Measurements from ENCODE around the gene ETFA.

Gene ETFA

DNA sequence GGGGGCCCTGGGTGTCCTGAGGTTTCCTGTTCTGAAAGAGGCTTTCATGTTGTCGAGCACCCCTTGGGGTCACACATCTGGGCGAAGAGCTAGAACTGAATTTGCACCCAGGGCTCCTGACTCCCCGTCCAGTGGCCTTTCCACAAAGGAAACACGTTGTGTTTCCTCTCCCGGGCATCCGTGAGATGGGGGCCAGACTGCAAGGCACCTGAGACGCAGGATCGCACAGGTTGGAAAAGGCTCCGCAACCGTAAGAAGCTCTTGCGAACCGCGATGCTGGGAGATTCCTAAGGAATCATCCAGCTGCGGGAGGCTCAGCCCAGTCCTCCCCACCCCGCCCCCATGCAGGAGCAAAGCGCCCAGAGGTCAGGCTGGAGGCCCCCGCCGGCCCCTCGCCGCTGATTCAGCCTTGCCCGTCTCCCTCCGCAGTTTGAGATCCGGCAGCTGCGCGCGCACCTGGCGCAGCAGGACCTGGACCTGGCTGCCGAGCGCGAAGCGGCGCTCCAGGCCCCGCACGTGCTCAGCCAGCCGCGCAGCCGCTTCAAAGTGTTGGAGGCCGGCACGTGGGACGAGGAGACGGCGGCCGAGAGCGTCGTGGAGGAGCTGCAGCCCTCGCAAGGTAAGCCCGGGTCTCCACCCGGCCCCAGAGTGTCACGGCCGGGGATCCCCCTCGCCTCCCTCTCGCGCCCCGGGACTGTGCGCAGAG, 119.6 kb downstream of the ETFA start:
- peak in 1 of 2 donors; percentile 20 for DNase-seq

GRCh38 chr15:76190751-76191538, 120.3 kb downstream of the ETFA start:
- peak; percentile 77 to 85 for DNase-seq

DNA sequence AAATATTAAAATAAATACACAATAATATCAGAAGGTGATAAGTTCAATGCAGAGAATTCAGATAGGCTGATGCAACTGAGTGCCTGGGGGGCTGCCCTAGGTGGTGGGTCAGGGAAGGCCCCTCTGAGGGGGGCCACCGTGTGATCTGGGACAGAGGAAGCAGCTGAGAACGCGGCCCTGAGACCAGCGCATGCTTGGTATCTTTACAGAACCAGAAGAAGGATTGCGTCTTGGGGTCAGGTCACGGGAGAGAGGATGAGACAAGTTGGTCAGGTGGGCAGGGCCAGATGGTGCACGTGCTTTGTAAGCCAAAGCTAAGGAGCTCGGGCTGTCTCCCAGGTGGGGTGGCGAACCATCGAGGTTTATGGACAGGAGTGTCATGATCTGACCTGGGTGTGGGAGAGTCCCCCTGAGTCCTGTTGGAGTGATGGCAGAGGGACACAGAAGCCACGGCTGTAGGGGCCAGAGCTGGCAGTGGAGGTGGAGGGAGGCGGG, 121.2 kb downstream of the ETFA start:
- no peak for DNase-seq

GRCh38 chr15:76189106-76189505, 122.2 kb downstream of the ETFA start:
- no peak for DNase-seq

DNA sequence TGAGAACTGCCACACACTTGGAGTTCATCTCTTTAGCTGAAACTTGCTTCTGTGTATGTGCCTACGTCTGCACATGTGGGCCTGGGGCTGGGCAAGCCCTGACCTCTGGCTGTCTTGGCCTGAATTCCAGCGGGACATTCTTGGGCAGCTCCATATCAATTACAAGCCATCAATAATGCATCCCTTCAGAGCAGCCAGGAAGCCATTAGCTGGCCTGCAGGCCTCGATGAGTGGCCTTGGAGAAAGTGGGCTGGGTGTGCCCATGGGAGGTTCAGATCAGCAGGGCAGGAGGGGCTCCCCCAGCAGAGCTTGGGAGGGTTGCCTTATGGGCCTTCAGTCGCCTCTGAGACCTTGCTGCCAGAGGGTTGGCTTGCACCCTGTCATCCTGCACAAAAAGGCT, 124.1 kb downstream of the ETFA start:
- no peak for DNase-seq

- peak in 1 of 2 donors; percentile 28 for DNase-seq
These were observed 125.6 kb downstream of the ETFA start for GRCh38 chr15:76185716-76186115.

DNA sequence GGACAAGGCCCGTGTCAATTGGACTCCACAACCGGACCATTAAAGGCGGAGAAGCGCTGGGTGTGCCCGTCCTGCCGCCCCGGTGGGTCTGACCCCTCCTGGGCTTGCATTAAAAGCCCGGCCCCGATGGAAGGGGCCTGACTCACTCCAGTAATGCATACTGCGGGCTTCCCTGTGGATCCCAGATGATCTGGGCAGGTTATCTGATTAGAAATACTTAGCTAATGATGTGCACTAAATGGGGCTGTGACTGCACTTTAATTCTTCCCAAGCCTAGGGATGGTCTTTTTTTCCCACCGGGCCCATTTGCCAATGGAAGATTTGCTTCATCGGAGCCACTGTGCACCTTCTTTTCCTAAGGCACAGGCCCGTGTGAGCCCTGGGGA, 126.6 kb downstream of the ETFA start:
- no peak for DNase-seq

- DNase-seq, result no peak
These were observed 127.2 kb downstream of the ETFA start for GRCh38 chr15:76183930-76184649.

- DNase-seq, result peak; percentile 29 to 49
These were observed 129.6 kb downstream of the ETFA start for GRCh38 chr15:76181705-76182107.

DNA sequence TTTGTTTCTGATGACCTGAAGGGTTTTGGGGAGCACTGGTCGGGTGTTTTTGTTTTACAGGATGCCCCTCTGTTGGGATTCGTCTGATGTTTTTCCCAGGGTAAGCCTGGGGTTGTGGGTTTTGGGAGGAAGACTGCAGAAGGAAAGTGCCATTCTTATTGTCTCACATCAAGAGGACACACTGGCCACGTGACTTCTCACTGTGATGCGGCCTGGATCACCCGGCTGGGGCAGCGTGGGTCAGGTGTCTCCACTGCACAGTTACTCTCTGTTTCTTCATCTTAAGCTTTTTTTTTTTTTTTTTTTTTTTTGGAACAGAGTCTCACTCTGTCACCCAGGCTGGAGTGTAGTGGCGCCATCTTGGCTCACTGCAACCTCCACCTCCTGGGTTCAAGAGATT, 130.9 kb downstream of the ETFA start:
- no peak for DNase-seq

GRCh38 chr15:76179023-76179422, 132.2 kb downstream of the ETFA start:
- DNase-seq, result no peak

GRCh38 chr15:76178296-76179000, 132.8 kb downstream of the ETFA start:
- DNase-seq, result no peak

GRCh38 chr15:76177491-76178040, 133.7 kb downstream of the ETFA start:
- DNase-seq, result no peak

GRCh38 chr15:76176487-76177085, 134.7 kb downstream of the ETFA start:
- DNase-seq, result no peak

DNA sequence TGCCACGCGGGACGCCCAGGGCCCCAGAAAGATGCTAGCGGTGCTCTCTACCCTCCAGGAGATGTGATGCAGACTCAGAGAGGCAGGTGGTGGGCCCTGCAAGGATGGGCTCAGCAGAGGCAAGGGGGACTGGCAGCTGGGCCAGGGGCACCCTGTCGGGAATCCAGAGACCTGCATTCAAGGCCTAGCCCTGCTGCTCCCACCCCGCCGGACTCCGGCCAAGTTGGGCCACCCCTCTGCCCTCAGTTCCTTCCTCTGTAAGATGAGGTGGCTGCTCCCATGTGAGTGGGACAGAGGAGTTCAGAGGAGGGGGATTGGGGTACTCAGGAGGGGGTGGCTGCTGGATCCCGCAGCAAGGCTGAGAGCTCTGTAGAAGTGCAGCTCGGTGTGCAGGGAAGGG, 135.2 kb downstream of the ETFA start:
- no peak for DNase-seq

GRCh38 chr15:76175442-76175841, 135.8 kb downstream of the ETFA start:
- no peak for DNase-seq

- DNase-seq, result no peak
These were observed 136.6 kb downstream of the ETFA start for GRCh38 chr15:76174654-76175053.

GRCh38 chr15:76173317-76173834, 137.9 kb downstream of the ETFA start:
- no peak for DNase-seq

- DNase-seq, result no peak
These were observed 138.5 kb downstream of the ETFA start for GRCh38 chr15:76172782-76173181.

DNA sequence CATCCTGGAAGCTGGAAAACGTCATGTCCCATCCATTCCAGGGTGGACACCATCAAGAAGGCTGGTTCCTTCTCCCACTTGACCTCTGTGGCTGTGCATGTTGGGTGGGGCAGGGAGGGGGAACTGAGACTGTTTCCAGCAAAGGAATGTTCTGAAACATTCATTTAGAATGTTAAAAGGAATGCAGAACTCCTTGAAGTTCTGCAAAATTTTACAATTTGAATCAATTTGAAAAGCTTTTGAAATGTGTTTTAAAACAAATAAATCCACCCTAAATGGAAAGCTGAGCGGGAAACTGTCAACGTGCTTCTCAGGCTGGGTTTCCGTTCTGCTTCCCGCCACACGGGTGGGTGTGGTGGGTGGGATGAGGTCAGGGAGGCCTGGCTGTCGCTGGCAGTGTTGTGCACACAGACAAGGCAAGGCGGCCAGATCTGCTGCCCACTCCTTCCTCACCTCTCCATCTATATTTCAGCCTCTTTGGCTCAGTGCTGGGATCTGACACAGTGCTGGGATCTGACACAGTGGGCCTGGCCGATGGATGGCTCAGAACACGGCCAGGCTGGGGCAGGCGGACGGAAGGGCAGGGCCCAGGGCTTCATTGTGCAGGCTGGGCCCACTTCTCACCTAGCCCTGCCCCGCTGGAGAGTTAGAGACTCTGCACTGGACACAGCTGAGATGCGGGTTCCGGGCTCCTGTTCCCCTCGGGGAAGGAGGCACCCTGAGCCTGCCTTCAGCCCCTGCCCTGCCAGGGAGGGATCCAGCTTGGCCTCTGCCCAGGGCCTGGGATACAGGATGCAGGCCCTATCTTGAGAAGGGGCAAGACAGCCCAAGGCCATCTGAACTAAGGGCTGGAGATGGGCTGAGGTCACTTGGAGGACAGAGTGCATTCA, 141.1 kb downstream of the ETFA start:
- no peak for DNase-seq

DNA sequence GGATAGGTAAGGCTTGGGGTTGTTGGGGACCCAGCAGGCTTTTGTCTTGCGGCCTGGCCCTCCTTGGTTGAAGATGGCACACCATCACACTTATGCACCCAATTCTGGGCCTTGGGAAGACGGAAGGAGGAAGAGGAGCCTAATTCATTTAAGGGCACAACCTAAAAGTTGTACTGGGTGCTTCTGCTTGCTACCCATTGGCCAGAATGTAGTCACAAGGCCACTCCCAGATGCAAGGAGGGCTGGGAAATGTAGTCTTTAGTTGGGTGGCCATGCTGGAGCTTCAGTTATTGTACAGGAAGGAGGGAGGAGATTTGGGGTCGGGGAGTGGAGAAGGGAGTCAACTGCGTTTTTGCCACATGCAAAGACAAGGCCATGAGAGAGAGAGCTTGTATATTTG, 142.3 kb downstream of the ETFA start:
- no peak for DNase-seq
